ENCODE measurements around the gene PGAP2. TPM values are rescaled to one million over a fixed set of nuclear protein-coding genes. Genes with fewer than 3 reads are reported as not detected.

The PGAP2 gene
- total RNA-seq, 2 donors from 2014 or later, result 37.6 to 45.9 TPM

DNA sequence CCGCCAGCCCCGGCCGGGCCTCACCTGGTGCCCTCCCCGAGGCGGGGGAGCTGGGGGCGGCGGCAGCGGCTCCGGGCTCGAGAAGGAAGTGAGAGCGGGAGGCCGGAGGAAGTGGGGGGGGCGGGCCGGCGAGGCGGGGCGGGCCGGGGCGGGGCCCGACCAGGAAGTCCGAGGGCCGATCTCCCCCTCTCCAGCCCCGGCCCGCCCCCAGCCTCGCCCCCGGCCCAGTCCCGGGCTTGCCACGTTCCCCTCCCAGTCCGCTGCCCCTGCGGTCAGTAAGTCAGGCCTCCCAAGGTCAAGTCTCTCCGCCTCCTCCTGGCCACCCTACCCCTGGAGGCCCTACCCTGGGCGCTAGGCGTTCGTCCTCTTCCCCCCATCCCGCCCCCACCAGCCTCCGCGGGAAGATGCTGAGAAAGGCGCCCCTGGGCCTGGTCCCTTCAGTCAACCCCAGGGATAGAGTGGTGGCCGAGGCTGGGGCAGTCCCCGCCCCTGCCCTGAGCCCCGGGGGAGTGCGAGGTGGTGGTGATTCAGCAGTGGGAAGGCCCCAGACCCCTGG is 32.6 kb downstream of the PGAP2 start, which contains the start of gene RHOG:
RHOG (minus strand) TSS at position 90 of the 556 bp plus-strand sequence. CDS start 12,821 bp downstream, outside the sequence.
- peak in 1 of 2 donors; percentile 81 for DNase-seq
- peak; percentile 86 to 89 for ATAC-seq (replicated peaks in 1 of 2)
- H3K27ac Mint-ChIP-seq, result peak within 1 kb of the TSS; percentile 82
- H3K27me3 Mint-ChIP-seq (ENCODE audit: low read depth), result no peaks in the 10 kb centered on the region
- H3K4me3 Mint-ChIP-seq, result peak within 1 kb of the TSS; percentile 88 to 90
- H3K9me3 Mint-ChIP-seq, result no peaks in the 10 kb centered on the region
- peaks cover 71% of the 10 kb centered on the region for H3K4me1 Mint-ChIP-seq (ENCODE audit: low read depth)
- H3K36me3 Mint-ChIP-seq (ENCODE audit: insufficient read depth in 2 of 2), result peaks cover 14 to 21% of the 10 kb centered on the region in 2 donors

DNA sequence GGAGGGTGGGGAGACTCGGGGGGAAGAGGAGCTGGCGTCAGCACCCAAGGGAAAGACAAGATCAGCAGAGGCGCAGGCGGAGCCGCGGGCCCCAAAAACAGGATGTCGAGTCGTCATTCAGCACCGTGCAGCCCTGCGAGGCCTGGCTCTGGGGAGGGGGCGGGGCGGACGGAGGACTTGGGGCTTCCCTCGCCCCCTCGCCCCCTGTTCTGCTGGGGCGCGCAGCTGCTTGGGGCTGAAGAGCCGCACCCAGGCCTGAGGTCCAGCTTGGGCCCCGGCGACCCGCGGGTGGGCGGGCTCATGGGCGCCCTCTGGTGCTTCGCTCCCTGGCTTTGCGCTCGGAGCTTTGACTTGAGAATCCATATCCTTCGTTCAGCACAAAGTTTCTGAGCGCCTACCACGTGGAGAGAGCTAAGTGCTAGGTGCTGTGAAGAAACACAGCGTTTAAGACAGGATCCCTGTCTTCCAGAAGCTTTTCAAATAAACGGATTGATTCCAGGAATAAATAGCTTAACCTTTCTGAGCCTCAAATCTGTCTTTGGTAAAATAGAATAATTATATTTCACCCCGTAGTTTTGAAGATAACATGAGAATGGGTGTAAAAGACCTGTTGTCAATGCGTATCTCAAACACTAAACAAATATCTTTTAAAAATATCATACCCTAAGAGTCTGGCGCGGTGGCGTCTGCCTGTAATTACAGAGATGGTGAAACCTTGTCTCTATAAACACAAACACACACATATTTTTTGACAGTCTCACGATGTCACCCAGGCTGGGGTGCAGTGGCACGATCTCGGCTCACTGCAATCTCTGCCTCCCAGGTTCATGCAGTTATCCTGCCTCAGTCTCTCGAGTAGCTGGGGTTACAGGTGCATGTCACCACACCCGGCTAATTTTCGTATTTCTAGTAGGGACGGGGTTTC is 33.3 kb downstream of the PGAP2 start:
- Mint-ChIP-seq H3K27me3 (ENCODE audit: low read depth) (no peaks in the 10 kb centered on the region), H3K27ac (peak overlapping the region; percentile 79), H3K4me3 (peak overlapping the region; percentile 60 to 88), H3K36me3 (ENCODE audit: insufficient read depth in 2 of 2) (peaks cover 14 to 21% of the 10 kb centered on the region in 2 donors), H3K9me3 (no peaks in the 10 kb centered on the region), H3K4me1 (ENCODE audit: low read depth) (peaks cover 63% of the 10 kb centered on the region)
- DNase-seq (peak; percentile 94 to 98), ATAC-seq (replicated peaks in 1 of 2) (no peak)

DNA sequence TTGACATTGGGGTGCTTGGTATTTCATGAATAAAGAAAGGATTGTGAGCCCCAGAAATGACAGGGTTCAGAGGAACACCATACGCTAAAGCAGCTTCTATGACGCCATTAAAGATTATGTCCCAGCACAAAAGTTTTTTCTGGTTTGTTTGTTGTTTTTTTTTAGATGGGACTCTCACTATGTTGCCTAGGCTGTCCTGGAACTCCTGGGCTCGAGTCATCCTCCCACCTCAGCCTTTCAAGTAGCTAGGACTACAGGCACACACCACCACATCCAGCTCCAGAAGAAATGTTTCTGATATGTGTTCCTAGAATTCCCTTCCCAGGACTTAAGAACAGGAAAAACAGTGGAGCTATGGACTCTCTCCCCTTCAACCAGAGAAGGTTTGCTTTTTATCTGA is 35.0 kb downstream of the PGAP2 start:
- H3K4me3 Mint-ChIP-seq, result no peak overlapping the region
- H3K4me1 Mint-ChIP-seq (ENCODE audit: low read depth), result peaks cover 47% of the 10 kb centered on the region
- no peaks in the 10 kb centered on the region for H3K27me3 Mint-ChIP-seq (ENCODE audit: low read depth)
- peaks cover 12 to 17% of the 10 kb centered on the region in 2 donors for H3K36me3 Mint-ChIP-seq (ENCODE audit: insufficient read depth in 2 of 2)
- no peak for DNase-seq
- ATAC-seq (replicated peaks in 1 of 2), result no peak
- no peaks in the 10 kb centered on the region for H3K9me3 Mint-ChIP-seq
- H3K27ac Mint-ChIP-seq, result peak overlapping the region; percentile 59

DNA sequence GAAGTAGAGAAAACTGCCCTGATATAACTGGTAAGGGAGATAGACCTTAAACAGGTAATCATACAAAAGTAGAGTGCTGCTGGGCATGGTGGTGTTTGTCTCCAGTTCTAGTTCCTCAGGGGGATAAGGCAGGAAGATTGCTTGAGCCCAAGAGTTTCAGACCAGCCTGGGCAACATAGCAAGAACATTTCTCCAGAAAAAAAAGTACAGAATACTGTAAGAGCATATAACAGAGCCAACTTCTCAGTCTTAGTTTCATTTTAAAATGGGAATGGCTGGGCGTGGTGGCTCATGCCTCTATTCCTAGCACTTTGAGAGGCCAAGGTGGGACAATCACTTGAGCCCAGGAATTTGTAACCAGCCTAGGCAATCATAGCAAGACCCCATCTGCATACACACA is 36.9 kb downstream of the PGAP2 start:
- ATAC-seq (replicated peaks in 1 of 2), result no peak
- Mint-ChIP-seq H3K4me1 (ENCODE audit: low read depth) (peaks cover 47% of the 10 kb centered on the region), H3K27ac (no peak overlapping the region), H3K36me3 (ENCODE audit: insufficient read depth in 2 of 2) (peaks cover 0 to 2% of the 10 kb centered on the region in 2 donors), H3K9me3 (no peaks in the 10 kb centered on the region), H3K4me3 (peak overlapping the region in 1 of 2 donors; percentile 40), H3K27me3 (ENCODE audit: low read depth) (no peaks in the 10 kb centered on the region)
- DNase-seq, result no peak

DNA sequence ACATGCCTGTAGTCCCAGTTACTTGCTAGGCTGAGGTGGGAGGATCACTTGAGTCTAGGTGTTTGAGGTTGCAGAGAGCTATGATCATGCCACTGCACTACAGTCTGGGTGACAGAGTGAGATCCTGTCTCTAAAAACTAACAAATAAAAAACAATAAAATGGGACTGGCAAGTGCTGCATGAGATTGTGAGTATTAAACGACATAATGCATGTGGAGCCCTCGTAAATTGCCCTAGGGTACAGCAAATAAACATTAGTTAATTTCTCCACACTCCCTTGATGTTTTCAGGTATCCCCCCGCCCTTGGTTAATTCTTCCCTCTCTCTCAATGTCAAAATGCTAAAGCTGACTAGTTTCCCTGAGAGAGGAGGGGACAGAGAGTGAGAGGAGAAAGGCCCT is 37.3 kb downstream of the PGAP2 start:
- no peaks in the 10 kb centered on the region for H3K36me3 Mint-ChIP-seq (ENCODE audit: insufficient read depth in 2 of 2)
- no peak for DNase-seq
- H3K27ac Mint-ChIP-seq, result no peak overlapping the region
- peaks cover 47% of the 10 kb centered on the region for H3K4me1 Mint-ChIP-seq (ENCODE audit: low read depth)
- H3K4me3 Mint-ChIP-seq, result no peak overlapping the region
- no peaks in the 10 kb centered on the region for H3K27me3 Mint-ChIP-seq (ENCODE audit: low read depth)
- no peaks in the 10 kb centered on the region for H3K9me3 Mint-ChIP-seq
- no peak for ATAC-seq (replicated peaks in 1 of 2)

DNA sequence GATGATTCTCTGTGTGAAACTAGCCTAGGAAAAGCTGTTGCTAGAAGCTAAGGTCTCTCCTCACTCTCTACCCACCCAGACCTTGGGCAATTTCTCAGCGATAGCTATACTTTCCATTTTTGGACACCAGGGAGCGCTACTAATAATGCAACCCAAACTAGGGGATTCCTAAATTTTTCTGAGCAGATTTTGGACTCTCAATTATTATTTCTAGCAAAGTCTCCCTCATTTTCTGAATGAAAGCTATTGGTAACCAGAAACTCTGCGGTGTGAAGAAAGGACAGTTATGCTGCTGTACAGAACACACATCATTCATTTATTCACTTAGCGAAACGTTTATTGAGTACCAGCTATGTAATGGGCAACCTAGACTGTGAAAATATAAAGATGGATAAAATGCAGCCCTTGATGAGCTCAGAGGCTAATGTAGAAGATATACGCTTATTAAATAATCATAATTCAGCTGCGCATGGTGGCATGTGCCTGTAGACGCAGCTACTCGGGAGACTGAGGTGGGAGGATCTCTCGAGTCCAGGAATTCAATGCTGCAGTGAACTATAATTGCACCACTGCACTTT is 41.0 kb downstream of the PGAP2 start:
- H3K4me3 Mint-ChIP-seq, result no peak overlapping the region
- DNase-seq, result peak; percentile 47 to 59
- peak overlapping the region; percentile 72 for H3K27ac Mint-ChIP-seq
- H3K4me1 Mint-ChIP-seq (ENCODE audit: low read depth), result peaks cover 44% of the 10 kb centered on the region
- H3K27me3 Mint-ChIP-seq (ENCODE audit: low read depth), result no peaks in the 10 kb centered on the region
- no peaks in the 10 kb centered on the region for H3K36me3 Mint-ChIP-seq (ENCODE audit: insufficient read depth in 2 of 2)
- H3K9me3 Mint-ChIP-seq, result no peaks in the 10 kb centered on the region
- peak; percentile 51 to 55 for ATAC-seq (replicated peaks in 1 of 2)

DNA sequence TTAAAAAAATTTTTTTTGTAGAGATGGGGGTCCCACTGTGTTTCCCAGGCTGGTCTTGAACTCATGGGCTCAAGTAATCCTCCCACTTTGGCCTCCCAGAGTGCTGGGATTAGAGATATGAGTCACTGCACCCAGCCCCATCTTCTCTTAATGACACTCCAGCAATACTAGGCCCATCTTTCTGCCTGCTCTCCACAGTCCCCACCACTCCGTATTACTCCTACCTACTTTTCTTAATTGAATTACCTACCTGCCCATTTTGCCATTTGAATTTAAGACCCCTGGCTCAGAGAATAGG is 45.1 kb downstream of the PGAP2 start:
- no peak for ATAC-seq (replicated peaks in 1 of 2)
- Mint-ChIP-seq H3K4me1 (ENCODE audit: low read depth) (peaks cover 49% of the 10 kb centered on the region), H3K36me3 (ENCODE audit: insufficient read depth in 2 of 2) (peaks cover 0 to 11% of the 10 kb centered on the region in 2 donors), H3K4me3 (peak overlapping the region; percentile 84 to 87), H3K27ac (peak overlapping the region; percentile 94), H3K9me3 (no peaks in the 10 kb centered on the region), H3K27me3 (ENCODE audit: low read depth) (no peaks in the 10 kb centered on the region)
- no peak for DNase-seq

DNA sequence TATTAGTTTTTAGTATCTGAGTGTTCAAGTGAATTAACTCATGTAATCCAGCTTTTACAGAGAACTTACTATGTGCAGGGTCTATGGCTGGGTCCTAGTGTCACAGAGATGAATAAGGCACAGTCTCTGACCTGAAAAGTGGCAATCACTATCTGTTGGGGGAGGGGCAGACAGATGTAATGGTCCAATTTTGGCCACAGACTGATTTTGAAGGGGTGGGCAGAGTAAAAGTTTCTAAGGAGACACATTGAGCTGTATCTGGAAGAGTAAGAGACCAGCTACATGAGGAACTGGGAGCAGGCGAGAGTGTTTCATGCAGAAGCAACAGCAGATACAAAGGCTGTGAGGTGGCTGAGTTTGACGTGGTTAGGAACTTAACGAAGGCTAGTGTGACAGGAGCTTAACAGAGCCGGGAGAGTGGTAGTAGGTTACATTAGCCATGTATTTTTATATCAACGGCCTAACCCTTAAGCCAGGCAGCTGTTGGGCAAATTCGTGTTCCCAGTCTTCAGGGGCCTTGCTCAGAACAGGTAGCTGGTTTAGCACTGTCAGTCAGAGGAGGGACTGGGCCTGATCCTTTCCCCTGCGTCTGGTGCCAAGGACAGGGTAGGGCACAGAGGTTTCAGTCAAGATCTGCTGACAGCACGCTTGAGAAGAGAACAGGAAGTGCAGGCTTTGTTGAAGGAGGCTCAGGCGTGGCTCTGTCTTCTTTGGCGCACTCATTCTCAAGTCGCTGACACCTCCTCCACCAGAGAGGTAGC is 45.7 kb downstream of the PGAP2 start:
- H3K27ac Mint-ChIP-seq, result peak overlapping the region; percentile 94
- no peaks in the 10 kb centered on the region for H3K9me3 Mint-ChIP-seq
- peaks cover 50% of the 10 kb centered on the region for H3K4me1 Mint-ChIP-seq (ENCODE audit: low read depth)
- peak; percentile 64 to 67 for ATAC-seq (replicated peaks in 1 of 2)
- H3K27me3 Mint-ChIP-seq (ENCODE audit: low read depth), result no peaks in the 10 kb centered on the region
- H3K4me3 Mint-ChIP-seq, result peak overlapping the region; percentile 84 to 87
- H3K36me3 Mint-ChIP-seq (ENCODE audit: insufficient read depth in 2 of 2), result peaks cover 0 to 14% of the 10 kb centered on the region in 2 donors
- DNase-seq, result peak; percentile 73 to 80

DNA sequence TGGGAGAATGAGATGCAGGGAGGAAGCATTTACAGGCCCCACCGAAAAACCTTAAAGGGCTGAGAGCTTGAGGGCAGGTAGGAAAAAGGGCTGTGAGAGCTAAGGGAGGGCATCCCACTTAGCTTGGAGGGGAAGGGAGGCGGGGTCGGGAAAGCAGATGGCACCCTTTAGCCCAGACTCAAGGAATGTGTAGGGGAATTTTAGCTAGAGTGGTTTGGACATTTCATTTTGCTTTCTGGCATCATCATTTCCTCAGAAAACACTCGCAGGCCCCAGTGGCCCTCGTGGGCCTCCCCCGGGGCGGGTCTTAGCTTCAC is 46.3 kb downstream of the PGAP2 start:
- H3K4me1 Mint-ChIP-seq (ENCODE audit: low read depth), result peaks cover 50% of the 10 kb centered on the region
- H3K36me3 Mint-ChIP-seq (ENCODE audit: insufficient read depth in 2 of 2), result peaks cover 0 to 17% of the 10 kb centered on the region in 2 donors
- no peak for ATAC-seq (replicated peaks in 1 of 2)
- H3K27ac Mint-ChIP-seq, result peak overlapping the region; percentile 94
- DNase-seq, result no peak
- no peaks in the 10 kb centered on the region for H3K27me3 Mint-ChIP-seq (ENCODE audit: low read depth)
- H3K4me3 Mint-ChIP-seq, result peak overlapping the region; percentile 84 to 87
- no peaks in the 10 kb centered on the region for H3K9me3 Mint-ChIP-seq

DNA sequence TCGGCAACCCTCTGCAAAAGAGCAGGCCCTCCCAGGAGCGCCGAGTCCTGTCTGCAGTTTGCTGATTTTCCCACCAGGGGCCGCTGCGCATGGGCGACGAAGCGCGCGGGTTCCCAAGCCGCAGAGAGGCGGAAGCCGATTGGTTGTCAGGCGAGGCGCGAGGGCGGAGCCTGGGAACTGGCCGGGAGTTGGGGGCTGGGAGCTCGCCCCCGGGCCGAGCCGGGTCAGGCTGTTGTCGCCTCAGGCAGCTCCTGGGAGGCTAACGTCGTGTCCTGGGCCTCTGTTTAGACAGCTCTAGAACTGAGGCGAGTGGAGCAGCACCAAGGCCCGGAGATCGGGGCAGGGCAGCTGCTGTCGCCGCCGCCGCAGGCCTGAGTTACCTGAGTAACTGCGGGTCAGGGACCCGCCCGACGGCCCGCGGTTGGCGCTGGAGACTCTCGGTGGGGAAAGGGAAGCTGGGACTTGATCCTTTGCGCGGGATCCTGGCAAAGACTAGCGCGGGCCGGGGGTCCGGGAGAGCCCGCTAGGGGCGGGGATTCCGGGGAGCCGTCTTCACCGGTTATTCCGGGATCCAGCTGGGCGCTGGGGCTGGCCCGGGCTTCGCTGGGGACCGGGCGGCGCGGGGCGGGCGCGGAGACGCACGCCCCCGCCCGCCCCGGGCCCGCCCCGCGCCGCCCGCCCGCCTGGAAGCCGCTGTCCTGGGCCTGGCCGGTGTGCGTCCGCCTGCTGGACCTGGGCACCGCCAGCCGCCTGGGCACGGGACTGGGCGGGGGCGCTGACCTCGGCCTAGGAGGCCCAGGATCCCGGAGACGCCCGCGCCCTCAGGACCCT is 46.8 kb downstream of the PGAP2 start, which contains the start of gene STIM1:
STIM1 (plus strand) TSS at position 688 of the 831 bp plus-strand sequence. CDS start 607 bp downstream, outside the sequence.
- H3K4me3 Mint-ChIP-seq, result peak within 1 kb of the TSS; percentile 100
- H3K27me3 Mint-ChIP-seq (ENCODE audit: low read depth), result no peaks in the 10 kb centered on the region
- peak; percentile 99 to 100 for DNase-seq
- H3K27ac Mint-ChIP-seq, result peak within 1 kb of the TSS; percentile 94
- H3K4me1 Mint-ChIP-seq (ENCODE audit: low read depth), result peaks cover 55% of the 10 kb centered on the region
- no peaks in the 10 kb centered on the region for H3K9me3 Mint-ChIP-seq
- peaks cover 0 to 17% of the 10 kb centered on the region in 2 donors for H3K36me3 Mint-ChIP-seq (ENCODE audit: insufficient read depth in 2 of 2)
- peak; percentile 78 to 79 for ATAC-seq (replicated peaks in 1 of 2)

DNA sequence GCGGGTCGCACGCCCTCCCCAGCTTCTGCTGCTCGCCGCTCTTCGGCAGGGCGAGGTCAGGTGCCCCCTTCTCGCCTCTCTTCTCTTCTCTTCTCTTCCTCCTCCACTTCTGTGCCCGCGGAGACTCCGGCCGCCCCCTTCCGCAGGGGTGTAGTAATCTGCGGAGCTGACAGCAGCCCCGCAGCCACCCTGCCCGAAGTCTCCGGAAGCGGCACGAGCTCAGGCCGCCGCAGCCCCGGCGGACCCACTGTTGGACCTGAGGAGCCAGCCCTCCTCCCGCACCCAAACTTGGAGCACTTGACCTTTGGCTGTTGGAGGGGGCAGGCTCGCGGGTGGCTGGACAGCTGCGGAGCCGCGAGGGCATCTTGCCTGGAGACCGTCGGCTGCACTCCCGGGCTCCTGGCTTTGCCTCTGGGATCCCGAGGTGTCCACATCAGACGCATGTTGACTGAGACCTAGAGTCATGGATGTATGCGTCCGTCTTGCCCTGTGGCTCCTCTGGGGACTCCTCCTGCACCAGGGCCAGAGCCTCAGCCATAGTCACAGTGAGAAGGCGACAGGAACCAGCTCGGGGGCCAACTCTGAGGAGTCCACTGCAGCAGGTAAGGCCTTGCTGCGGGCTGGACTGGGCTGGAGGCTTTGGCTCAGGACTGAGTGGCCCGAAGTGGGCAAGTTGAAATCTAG is 47.6 kb downstream of the PGAP2 start:
- Mint-ChIP-seq H3K36me3 (ENCODE audit: insufficient read depth in 2 of 2) (peaks cover 0 to 17% of the 10 kb centered on the region in 2 donors), H3K4me1 (ENCODE audit: low read depth) (peaks cover 63% of the 10 kb centered on the region), H3K4me3 (peak overlapping the region; percentile 100), H3K9me3 (no peaks in the 10 kb centered on the region), H3K27ac (peak overlapping the region; percentile 80), H3K27me3 (ENCODE audit: low read depth) (no peaks in the 10 kb centered on the region)
- DNase-seq, result peak; percentile 76 to 78
- peak; percentile 24 to 27 for ATAC-seq (replicated peaks in 1 of 2)

Data from activated T-cell treated with anti-CD3 and anti-CD28 coated beads, Interleukin-2, amount 50 U/mL, for 72 hours (primary cell).